Measurements from ENCODE around the gene NPTX2.
"Not testable (repeated sequence)": the region's sequence is repeated elsewhere in the genome, so short reads cannot be mapped to it uniquely, and the experiment has no call there.

NPTX2 gene, protein sequence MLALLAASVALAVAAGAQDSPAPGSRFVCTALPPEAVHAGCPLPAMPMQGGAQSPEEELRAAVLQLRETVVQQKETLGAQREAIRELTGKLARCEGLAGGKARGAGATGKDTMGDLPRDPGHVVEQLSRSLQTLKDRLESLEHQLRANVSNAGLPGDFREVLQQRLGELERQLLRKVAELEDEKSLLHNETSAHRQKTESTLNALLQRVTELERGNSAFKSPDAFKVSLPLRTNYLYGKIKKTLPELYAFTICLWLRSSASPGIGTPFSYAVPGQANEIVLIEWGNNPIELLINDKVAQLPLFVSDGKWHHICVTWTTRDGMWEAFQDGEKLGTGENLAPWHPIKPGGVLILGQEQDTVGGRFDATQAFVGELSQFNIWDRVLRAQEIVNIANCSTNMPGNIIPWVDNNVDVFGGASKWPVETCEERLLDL

DNA sequence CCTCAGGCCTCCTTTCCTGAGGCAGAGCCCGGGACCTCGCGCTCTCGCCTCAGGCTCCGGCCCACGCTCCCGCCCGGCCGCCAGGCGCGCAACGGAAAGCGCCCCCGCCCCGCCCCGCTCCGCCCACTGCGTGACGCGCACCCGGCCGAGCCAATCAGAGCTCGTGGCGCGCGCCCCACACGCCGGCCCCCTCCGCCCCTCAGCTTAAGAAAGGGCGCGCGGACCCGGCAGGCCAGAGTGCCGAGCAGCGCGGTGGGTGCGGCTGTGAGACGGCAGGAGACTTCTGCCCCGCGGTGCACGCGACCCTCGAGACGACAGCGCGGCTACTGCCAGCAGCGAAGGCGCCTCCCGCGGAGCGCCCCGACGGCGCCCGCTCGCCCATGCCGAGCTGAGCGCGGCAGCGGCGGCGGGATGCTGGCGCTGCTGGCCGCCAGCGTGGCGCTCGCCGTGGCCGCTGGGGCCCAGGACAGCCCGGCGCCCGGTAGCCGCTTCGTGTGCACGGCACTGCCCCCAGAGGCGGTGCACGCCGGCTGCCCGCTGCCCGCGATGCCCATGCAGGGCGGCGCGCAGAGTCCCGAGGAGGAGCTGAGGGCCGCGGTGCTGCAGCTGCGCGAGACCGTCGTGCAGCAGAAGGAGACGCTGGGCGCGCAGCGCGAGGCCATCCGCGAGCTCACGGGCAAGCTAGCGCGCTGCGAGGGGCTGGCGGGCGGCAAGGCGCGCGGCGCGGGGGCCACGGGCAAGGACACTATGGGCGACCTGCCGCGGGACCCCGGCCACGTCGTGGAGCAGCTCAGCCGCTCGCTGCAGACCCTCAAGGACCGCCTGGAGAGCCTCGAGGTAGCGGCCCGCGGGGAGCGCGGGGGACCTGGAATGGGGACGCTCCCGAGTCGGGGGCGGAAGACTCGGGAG lies at the start of gene NPTX2:
Gene NPTX2 (plus strand): TSS at position 235 of the 909 bp plus-strand sequence. CDS start 177 bp downstream, at position 412.
- peak; percentile 92 for DNase-seq

DNA sequence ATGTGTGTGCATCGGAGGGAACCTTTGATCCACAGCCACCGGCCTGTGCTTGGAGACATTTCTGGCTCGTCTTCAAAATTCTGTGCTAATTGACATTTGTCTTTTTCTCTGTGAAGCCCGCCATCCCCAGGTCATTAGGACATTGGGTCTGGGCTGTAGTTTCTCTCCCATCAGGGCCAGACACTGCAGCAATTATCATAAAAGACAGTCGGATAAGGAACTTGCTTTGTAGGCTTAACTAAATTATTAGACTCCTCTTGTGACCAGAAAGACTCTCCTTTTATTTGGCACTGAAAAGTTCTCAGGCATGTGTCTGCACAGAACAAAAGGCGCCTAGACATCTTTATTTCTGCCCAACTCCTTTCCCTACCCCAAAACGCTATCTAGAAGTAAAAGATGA lies 49.1 kb upstream of the NPTX2 start:
- DNase-seq: no peak

DNA sequence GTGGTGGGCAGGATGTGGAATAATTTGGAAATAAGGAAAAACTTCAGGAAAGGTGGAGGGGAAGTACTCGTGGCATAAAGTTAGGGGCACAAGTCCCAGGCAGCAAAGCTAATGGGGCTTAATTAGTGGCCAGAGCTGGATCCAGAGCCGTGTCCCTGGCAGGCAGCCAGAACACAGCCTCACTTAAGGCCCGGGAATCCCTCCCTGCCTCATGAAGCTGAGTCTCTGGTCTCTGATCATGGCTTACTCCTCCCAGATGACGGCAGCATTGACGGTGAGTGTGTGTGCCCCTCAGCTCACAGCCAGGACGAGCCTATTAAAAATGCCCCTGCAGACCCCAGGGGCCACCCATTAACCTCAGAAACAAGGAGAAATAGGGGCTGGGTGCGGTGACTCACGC lies 48.2 kb upstream of the NPTX2 start:
- peak; percentile 44 for DNase-seq

GRCh38 chr7:98569691-98570337 lies 47.3 kb upstream of the NPTX2 start:
- peak; percentile 81 for DNase-seq

DNA sequence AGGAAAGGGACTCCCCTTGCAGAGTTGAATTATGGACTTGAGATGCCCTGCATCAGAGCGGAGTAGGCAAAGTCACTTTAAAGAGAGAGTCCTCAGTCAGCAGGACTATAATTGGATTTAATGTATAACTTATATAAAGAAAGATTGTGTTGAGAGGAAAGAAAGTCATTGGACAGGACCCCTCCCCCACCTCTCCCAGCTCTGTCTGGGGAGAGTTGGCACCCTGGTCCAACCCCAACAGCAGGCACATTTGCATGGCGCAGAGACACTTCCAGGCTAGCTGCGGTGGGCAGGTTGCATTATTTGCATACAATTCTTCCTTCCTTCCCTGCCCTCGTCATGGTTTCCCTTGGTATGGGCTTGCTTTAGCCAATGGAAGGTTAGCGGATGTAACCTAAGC lies 46.1 kb upstream of the NPTX2 start:
- no peak for DNase-seq

DNA sequence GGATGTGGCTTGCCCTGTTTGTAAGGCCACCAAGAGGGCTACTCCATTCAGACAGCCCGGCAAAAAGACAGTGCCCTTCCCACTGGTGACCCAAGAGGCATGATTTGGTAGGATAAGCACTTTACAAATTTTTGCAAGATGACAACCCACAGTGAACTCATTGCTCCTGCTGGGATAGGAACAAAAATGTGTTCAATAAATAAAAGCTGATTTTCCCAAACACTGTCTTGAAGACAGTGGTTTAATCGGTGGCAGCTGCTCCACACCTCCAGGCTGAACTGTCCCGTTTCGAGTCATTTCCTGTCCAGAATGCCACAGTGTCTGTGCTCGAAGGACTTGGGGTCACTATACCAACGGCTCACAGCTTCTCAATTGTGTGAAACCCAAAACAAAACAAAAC lies 45.1 kb upstream of the NPTX2 start:
- no peak for DNase-seq

GRCh38 chr7:98572716-98573115 lies 44.4 kb upstream of the NPTX2 start:
- not testable (repeated sequence) for DNase-seq

- DNase-seq: no peak
Observed at GRCh38 chr7:98573816-98574215, 43.3 kb upstream of the NPTX2 start.

DNA sequence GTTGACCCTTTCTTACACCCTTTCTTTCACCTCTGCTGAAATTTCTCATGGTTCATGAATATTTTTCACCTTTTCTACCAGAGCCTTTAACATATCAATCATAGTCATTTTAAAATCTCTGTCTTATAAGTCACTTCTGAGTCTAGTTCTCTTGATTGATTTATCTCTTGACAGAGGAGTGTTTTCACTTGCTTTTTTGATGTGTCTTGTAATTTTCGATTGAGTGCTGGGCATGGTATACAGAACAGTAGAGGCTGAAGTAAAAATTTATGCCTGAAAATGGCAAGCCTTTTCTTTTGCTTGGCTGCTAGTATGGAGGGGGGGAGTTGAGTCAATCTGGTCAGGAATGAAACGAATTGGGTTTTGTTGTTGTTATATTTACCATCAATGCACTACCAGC lies 41.2 kb upstream of the NPTX2 start:
- no peak for DNase-seq

DNA sequence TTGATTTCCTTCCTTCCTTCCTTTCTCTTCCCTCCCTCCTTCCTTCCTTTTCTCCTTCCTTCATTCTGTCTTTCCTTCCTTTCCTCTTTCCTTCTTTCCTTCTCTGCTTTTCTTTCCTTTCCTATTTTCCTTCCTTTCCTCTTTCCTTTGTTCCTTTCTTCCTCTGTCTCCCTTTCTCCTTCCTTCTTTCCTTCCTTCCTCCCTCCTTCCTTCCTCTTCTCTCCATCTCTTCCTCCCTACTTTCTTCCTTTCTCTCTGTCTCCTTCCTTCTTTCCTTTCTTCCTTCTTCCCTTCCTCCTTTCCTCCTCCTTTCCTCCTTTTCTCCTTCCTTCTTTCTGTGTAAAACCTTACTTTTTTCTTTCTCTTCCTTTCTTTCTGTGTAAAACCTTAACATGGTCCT lies 32.3 kb upstream of the NPTX2 start:
- DNase-seq: no peak

DNA sequence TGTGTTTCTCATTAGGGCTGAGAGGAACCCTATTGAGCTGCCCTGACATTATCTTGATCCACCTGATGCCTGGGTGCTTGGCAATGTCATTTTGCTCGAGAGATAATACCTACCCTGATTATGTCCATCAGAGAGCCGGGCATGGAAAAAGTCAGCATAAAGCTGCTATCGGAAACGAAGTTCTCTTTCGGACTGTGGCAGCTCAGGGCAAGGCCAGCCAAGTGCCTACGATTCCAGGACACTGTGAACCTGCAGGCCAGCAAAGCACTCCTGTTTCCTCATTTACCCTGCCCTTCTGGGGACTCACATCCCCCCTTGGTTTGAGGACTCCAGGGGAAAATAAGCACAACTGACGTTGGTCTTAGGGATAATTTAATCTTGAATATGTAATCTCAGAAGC lies 25.2 kb upstream of the NPTX2 start:
- no peak for DNase-seq

DNA sequence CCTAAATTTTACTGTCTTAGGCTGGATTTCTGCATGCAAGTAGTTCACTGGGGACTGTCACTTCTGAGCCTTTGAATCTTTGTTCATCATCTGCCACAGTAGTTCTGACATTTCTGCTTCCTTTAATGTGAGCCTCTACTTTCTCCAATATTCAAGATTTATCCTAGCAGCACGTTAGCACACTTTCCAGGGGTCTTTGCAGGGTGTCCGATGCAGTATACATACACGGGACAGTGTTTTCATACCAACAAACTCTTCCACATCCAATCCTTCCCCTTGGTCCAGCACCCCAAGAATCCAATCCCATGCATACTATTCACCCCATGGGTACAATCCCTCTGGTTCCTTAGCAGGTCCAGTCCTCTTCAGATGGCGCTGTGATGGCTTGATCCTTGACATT lies 22.7 kb upstream of the NPTX2 start:
- no peak for DNase-seq

GRCh38 chr7:98594787-98595186 lies 22.3 kb upstream of the NPTX2 start:
- no peak for DNase-seq

- DNase-seq: no peak
Observed at GRCh38 chr7:98598846-98599615, 18.1 kb upstream of the NPTX2 start.

- no peak for DNase-seq
Observed at GRCh38 chr7:98599886-98600285, 17.2 kb upstream of the NPTX2 start.

DNA sequence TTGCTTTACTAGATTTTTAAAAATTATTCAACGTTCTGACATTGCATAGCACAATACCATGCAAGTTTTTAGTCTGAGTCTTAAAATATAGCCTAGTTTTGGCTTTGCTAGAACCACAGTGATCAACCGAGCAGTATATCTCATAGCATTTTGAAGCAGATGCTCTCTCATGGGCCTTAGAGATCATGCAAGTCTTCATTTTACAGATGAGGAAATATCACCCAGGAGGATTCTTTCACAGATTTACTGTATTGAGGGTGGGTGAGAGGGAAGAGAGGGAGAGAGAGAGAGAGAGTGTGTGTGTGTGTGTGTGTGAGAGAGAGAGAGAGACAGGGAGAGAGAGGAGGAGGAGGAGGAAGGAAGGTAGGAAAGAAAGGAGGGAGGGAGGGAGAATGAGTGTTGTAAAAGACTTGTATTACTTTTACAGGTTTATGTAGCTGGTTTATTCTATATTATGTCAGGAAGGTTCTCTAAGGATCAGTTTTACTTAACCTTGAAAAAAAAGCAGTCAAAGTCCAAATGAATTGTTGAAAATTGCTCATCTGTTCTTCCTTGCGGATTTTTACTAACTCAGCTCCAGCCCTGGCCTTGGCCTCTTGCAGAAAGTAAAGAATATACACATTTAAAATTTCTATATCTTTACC lies 14.2 kb upstream of the NPTX2 start:
- no peak for DNase-seq

- no peak for DNase-seq
Observed at GRCh38 chr7:98603399-98603788, 13.7 kb upstream of the NPTX2 start.

GRCh38 chr7:98613601-98614425 lies 3.3 kb upstream of the NPTX2 start:
- no peak for DNase-seq

DNA sequence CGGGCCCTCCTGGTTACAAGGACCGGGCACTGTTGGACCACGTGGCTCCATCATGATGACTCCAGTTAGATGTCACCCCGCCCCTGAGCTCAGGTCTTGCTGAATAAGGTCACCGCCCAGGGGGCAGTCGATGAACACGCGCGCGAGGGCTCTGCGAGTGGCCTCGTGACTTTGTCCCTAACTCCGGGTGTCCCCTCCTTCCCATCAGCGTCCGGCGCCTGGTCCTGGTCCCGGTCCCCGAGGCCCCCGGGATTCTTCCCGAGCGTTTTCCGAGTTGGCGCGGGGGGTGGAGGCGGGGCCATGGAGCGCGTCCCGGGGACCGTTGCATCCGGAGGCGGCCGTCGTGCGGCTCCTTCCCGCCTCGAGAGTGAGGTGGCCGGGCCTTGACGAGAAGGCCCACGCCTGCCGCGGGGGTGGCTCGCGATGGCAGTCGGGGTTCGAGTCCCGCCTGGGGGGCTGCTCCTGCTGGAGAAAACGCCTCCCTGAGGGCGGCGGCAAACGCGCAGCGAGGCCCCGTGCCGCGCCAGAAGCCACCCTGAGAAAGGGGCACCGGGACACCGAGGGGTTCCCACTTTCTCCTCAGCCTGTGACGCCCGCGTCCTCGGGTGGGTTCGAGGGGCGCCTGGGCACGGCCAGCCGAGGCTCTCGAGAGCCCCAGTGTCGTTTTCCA lies 569 bp upstream of the NPTX2 start:
- DNase-seq: peak; percentile 49

DNA sequence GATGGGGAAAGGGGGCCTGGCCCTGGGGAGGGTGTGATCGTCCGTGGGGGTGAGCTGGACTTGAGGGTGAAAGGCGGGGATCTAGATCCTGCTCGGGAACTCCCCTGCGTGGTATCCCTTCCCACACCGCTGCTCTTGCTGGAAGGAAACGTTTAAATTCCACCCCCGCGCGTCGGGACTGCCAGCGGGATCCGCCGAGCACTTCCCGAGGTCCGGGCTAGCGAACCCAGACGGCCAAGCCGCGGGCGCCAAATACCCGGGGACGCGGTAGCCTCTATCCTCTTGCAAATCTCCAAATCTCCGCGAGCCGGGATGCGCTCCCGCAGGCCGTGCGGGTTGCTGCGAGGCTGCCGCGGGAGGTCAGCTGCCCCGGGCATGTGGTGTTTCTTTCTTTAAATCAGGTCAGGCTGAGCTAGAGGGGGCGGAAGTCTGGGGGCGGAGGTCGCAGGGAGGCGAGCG lies 904 bp downstream of the NPTX2 start:
- DNase-seq: peak; percentile 16
